ENCODE measurements around the gene IFI16. TPM values are rescaled to one million over a fixed set of nuclear protein-coding genes. Genes with fewer than 3 reads are reported as not detected.

The IFI16 gene
- total and polyA plus RNA-seq, 2 donors (not counting 3 experiments of a cell fraction or from before 2014, with no cell fraction given): 52.8 to 183 TPM

DNA sequence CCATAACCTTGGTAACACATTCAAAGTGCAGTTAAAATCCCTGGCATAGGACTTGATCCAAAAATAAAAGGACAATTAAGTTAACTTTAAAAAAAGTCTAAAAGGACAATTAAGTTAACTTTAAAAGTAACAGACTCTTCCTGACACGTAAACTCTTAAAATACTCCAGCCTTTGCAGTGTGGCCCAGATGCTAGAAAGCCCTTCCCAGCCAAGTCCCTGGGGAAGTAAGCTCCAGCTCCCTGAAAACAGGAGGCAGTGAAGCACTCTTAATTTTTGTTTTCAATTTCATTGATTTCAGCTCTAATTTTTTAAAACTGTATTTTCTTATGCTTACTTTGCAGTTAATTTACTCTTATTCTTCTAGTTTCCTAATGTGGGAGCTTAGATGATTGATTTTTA is 71.9 kb downstream of the IFI16 start:
- H2AFZ ChIP-seq (ENCODE audit: low read depth, low read length): no peak overlapping the region
- FAIRE-seq: no peak
- no TSS peak for BruUV-seq (replicated peaks)
- H3K9me1 ChIP-seq (replicated peaks; ENCODE audit: control insufficient read depth, extremely low read depth, insufficient read depth, low read length): no peaks in the 10 kb centered on the region
- DNase-seq (ENCODE audit: low read depth, low spot score): no peak
- intact Hi-C loops (cut with micrococcal nuclease): no loop called here
- no peak overlapping the region for H3K4me2 ChIP-seq (ENCODE audit: insufficient read depth, low read length)
- no peak overlapping the region for H3K27ac ChIP-seq (ENCODE audit: insufficient read depth, low read depth, low read length)
- H4K20me1 ChIP-seq (replicated peaks; ENCODE audit: control insufficient read depth, extremely low read depth, insufficient read depth, low read length): no peaks in the 10 kb centered on the region
- no peaks in the 10 kb centered on the region for H3K4me1 ChIP-seq (ENCODE audit: control insufficient read depth, extremely low read depth, insufficient read depth, low read length)
- ChIA-PET POLR2A (no interaction called here), CTCF (interaction anchor here (1.1 to 1.5 kb wide), 2 partner anchors 10 to 878 kb away, joined by 3 to 12 read pairs; no protein-coding TSS in a partner anchor)
- no peak overlapping the region for H3K9ac ChIP-seq (replicated peaks; ENCODE audit: extremely low read depth, insufficient read depth, low read length)
- H3K79me2 ChIP-seq (ENCODE audit: control insufficient read depth, insufficient read depth, low read length): no peaks in the 10 kb centered on the region
- H3K27me3 ChIP-seq (ENCODE audit: control insufficient read depth in 2 of 2, insufficient read depth in 2 of 2, low read length in 2 of 2): peaks cover 15 to 32% of the 10 kb centered on the region in 2 experiments
- no peak for TF ChIP-seq POLR2A (IDR thresholded peaks at IDR 0.05; ENCODE audit: low read depth, low read length)
- TF ChIP-seq, protein P1, sequence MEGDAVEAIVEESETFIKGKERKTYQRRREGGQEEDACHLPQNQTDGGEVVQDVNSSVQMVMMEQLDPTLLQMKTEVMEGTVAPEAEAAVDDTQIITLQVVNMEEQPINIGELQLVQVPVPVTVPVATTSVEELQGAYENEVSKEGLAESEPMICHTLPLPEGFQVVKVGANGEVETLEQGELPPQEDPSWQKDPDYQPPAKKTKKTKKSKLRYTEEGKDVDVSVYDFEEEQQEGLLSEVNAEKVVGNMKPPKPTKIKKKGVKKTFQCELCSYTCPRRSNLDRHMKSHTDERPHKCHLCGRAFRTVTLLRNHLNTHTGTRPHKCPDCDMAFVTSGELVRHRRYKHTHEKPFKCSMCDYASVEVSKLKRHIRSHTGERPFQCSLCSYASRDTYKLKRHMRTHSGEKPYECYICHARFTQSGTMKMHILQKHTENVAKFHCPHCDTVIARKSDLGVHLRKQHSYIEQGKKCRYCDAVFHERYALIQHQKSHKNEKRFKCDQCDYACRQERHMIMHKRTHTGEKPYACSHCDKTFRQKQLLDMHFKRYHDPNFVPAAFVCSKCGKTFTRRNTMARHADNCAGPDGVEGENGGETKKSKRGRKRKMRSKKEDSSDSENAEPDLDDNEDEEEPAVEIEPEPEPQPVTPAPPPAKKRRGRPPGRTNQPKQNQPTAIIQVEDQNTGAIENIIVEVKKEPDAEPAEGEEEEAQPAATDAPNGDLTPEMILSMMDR (IDR thresholded peaks at IDR 0.05; ENCODE audit: extremely low read depth in 1 of 2, insufficient read depth in 1 of 2, low read depth in 1 of 2, low read length in 2 of 2): no peak
- no peak overlapping the region for H3K4me3 ChIP-seq (replicated peaks in 1 of 3; ENCODE audit: insufficient read depth in 1 of 3, low read depth in 1 of 3, low read length in 3 of 3)
- no peaks in the 10 kb centered on the region for H3K36me3 ChIP-seq (ENCODE audit: control insufficient read depth in 2 of 2, extremely low read depth in 1 of 2, insufficient read depth in 2 of 2, low read length in 2 of 2)
- no peaks in the 10 kb centered on the region for H3K9me3 ChIP-seq (replicated peaks; ENCODE audit: control insufficient read depth, insufficient read depth, low read length)
- dilution Hi-C loops (cut with MboI; ENCODE audit: extremely low pct_ligation_motif_present, low sequenced_read_pairs): no loop called here

DNA sequence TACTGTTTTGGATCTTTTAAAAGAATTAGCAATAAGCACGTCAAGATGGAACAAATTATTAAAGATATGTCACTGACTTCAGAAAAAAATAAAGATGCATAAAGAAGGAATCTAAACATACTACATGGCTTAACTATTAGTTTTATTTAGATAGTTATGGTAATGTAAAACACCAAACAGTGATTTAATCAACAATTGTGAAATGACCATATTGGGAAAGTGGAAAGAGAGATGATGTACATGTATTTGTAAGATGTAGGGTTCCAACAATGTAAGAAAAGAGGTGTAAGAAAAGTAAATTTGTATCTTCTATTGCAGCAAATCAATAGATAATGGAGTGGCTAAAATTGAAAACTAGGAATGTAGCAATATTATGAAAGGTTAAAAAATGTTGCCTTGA is 73.3 kb downstream of the IFI16 start:
- Histone ChIP-seq H3K4me2 (ENCODE audit: insufficient read depth, low read length) (no peak overlapping the region), H3K36me3 (ENCODE audit: control insufficient read depth in 2 of 2, extremely low read depth in 1 of 2, insufficient read depth in 2 of 2, low read length in 2 of 2) (no peaks in the 10 kb centered on the region), H3K9ac (replicated peaks; ENCODE audit: extremely low read depth, insufficient read depth, low read length) (no peak overlapping the region), H3K79me2 (ENCODE audit: control insufficient read depth, insufficient read depth, low read length) (no peaks in the 10 kb centered on the region), H3K27ac (ENCODE audit: insufficient read depth, low read depth, low read length) (no peak overlapping the region), H3K4me1 (ENCODE audit: control insufficient read depth, extremely low read depth, insufficient read depth, low read length) (peaks cover 2% of the 10 kb centered on the region), H3K9me1 (replicated peaks; ENCODE audit: control insufficient read depth, extremely low read depth, insufficient read depth, low read length) (no peaks in the 10 kb centered on the region), H3K27me3 (ENCODE audit: control insufficient read depth in 2 of 2, insufficient read depth in 2 of 2, low read length in 2 of 2) (peaks cover 9 to 24% of the 10 kb centered on the region in 2 experiments), H4K20me1 (replicated peaks; ENCODE audit: control insufficient read depth, extremely low read depth, insufficient read depth, low read length) (no peaks in the 10 kb centered on the region), H3K9me3 (replicated peaks; ENCODE audit: control insufficient read depth, insufficient read depth, low read length) (no peaks in the 10 kb centered on the region), H3K4me3 (replicated peaks in 1 of 3; ENCODE audit: insufficient read depth in 1 of 3, low read depth in 1 of 3, low read length in 3 of 3) (no peak overlapping the region), H2AFZ (ENCODE audit: low read depth, low read length) (no peak overlapping the region)
- TF ChIP-seq, protein P1 (IDR thresholded peaks at IDR 0.05; ENCODE audit: extremely low read depth in 1 of 2, insufficient read depth in 1 of 2, low read depth in 1 of 2, low read length in 2 of 2): no peak
- TF ChIP-seq POLR2A (IDR thresholded peaks at IDR 0.05; ENCODE audit: low read depth, low read length) (no peak), FOS (IDR thresholded peaks at IDR 0.05; ENCODE audit: borderline replicate concordance, insufficient read depth, low read length) (no peak), POLR2AphosphoS5 (IDR thresholded peaks at IDR 0.05; ENCODE audit: insufficient read depth, low read depth, low read length) (no peak), EZH2 (IDR thresholded peaks at IDR 0.05; ENCODE audit: borderline replicate concordance, low read depth, low read length, severe bottlenecking) (no peak), JUN (IDR thresholded peaks at IDR 0.05; ENCODE audit: borderline replicate concordance, insufficient read depth, insufficient read length, low read depth) (no peak), GATA2 (IDR thresholded peaks at IDR 0.05; ENCODE audit: insufficient read depth, insufficient read length, low read depth, low read length) (no peak), MYC (IDR thresholded peaks at IDR 0.05; ENCODE audit: low read depth, low read length) (no peak)
- TF ChIP-seq, protein P2, sequence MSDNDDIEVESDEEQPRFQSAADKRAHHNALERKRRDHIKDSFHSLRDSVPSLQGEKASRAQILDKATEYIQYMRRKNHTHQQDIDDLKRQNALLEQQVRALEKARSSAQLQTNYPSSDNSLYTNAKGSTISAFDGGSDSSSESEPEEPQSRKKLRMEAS (IDR thresholded peaks at IDR 0.05; ENCODE audit: insufficient read depth, insufficient read length): no peak
- BruUV-seq (replicated peaks): no TSS peak
- intact Hi-C loops (cut with micrococcal nuclease) (no loop called here), dilution Hi-C loops (cut with MboI; ENCODE audit: extremely low pct_ligation_motif_present, low sequenced_read_pairs) (no loop called here)
- no peak for DNase-seq (ENCODE audit: low read depth, low spot score)
- no peak for FAIRE-seq
- ChIA-PET POLR2A (no interaction called here), CTCF (interaction anchor here (1.5 kb wide), 1 partner anchor 11 kb away, joined by 9 read pairs; no protein-coding TSS in a partner anchor)

Data from endothelial cell of umbilical vein (primary cell).